Measurements from ENCODE around the gene KRTAP10-4.
"Not testable (repeated sequence)": the region's sequence is repeated elsewhere in the genome, so short reads cannot be mapped to it uniquely, and the experiment has no call there.

KRTAP10-4 gene

GRCh38 chr21:44601596-44602462 is 28.3 kb downstream of the KRTAP10-4 start:
- DNase-seq, result no peak

GRCh38 chr21:44602463-44602850 is 28.9 kb downstream of the KRTAP10-4 start:
- DNase-seq, result no peak

- DNase-seq, result no peak
Observed at GRCh38 chr21:44603109-44603875, 29.8 kb downstream of the KRTAP10-4 start.

GRCh38 chr21:44603911-44604310 is 30.4 kb downstream of the KRTAP10-4 start:
- no peak for DNase-seq

GRCh38 chr21:44606495-44606894 is 33.0 kb downstream of the KRTAP10-4 start:
- no peak for DNase-seq

GRCh38 chr21:44609193-44609592 is 35.7 kb downstream of the KRTAP10-4 start:
- no peak for DNase-seq

GRCh38 chr21:44610157-44610843 is 36.8 kb downstream of the KRTAP10-4 start:
- not testable (repeated sequence) for DNase-seq

GRCh38 chr21:44611551-44611950 is 38.0 kb downstream of the KRTAP10-4 start:
- DNase-seq, result no peak

- no peak for DNase-seq
Observed at GRCh38 chr21:44612029-44612486, 38.5 kb downstream of the KRTAP10-4 start, which contains the start of gene KRTAP10-8. KRTAP10-8 (plus strand) TSS chr21:44612079; CDS start chr21:44612101, 22 bp downstream.

- no peak for DNase-seq
Observed at GRCh38 chr21:44612669-44613229, 39.2 kb downstream of the KRTAP10-4 start.

GRCh38 chr21:44613386-44614155 is 40.0 kb downstream of the KRTAP10-4 start:
- DNase-seq, result no peak

GRCh38 chr21:44614161-44614631 is 40.7 kb downstream of the KRTAP10-4 start:
- no peak for DNase-seq

- no peak for DNase-seq
Observed at GRCh38 chr21:44614961-44615391, 41.4 kb downstream of the KRTAP10-4 start.

- no peak for DNase-seq
Observed at GRCh38 chr21:44615466-44615865, 41.9 kb downstream of the KRTAP10-4 start.

GRCh38 chr21:44615911-44616590 is 42.5 kb downstream of the KRTAP10-4 start:
- no peak for DNase-seq

GRCh38 chr21:44616591-44616926 is 43.0 kb downstream of the KRTAP10-4 start:
- no peak for DNase-seq

GRCh38 chr21:44617071-44617501 is 43.6 kb downstream of the KRTAP10-4 start:
- DNase-seq, result no peak

- no peak for DNase-seq
Observed at GRCh38 chr21:44618504-44618903, 45.0 kb downstream of the KRTAP10-4 start.

GRCh38 chr21:44618909-44619308 is 45.4 kb downstream of the KRTAP10-4 start:
- DNase-seq, result no peak

GRCh38 chr21:44619886-44620285 is 46.4 kb downstream of the KRTAP10-4 start:
- no peak for DNase-seq

GRCh38 chr21:44623575-44623974 is 50.0 kb downstream of the KRTAP10-4 start:
- no peak for DNase-seq

Data from Kasumi-1 (cell line).